HG03175 (cell line): Measurements from ENCODE around the gene CDKN1B.

Experiments
- ATAC-seq: cut with Tn5 transposase; IDR thresholded peaks from one replicate; pipeline ENCODE4 v1.9.1; 2021; ENCODE audit warnings: mild to moderate bottlenecking, moderate library complexity; ENCODE audit not compliant: unreplicated experiment

The CDKN1B gene

DNA sequence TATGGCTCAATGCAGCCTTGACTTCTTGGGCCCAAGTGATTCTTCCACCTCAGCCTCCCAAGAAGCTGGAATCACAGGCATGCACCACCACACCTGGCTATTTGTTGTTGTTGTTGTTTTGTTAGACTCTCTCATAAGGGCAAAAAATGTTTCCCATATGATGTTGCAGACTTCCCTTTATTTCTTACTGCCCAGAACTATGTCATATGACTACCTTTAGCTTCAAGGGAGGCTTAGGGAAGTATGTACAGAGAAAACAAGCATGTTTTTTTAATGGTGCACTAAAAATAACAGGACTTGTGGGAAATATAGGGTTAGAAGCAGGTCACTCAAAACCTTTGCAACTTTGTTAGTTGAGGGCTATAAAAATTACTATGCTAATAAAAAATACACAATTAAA is 16.9 kb upstream of the CDKN1B start:
- ATAC-seq: no peak

DNA sequence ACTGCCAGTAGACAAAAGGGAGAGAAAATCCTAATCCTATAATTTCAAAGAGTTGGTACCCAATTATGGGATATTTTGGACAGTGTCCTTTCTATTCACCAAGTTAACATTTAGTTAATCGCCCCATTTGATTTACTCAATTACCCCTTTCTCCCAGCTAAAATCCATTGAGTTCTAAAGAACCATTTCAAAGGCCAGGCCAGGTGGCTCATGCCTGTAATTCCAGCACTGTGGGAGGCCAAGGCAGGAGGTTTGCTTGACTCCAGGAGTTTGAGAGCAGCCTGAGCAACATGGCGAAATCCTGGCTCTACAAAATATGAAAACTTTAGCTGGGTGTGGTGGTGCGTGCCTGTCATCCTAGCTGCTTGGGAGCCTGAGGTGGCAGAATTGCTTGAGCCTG is 15.7 kb upstream of the CDKN1B start:
- no peak for ATAC-seq

DNA sequence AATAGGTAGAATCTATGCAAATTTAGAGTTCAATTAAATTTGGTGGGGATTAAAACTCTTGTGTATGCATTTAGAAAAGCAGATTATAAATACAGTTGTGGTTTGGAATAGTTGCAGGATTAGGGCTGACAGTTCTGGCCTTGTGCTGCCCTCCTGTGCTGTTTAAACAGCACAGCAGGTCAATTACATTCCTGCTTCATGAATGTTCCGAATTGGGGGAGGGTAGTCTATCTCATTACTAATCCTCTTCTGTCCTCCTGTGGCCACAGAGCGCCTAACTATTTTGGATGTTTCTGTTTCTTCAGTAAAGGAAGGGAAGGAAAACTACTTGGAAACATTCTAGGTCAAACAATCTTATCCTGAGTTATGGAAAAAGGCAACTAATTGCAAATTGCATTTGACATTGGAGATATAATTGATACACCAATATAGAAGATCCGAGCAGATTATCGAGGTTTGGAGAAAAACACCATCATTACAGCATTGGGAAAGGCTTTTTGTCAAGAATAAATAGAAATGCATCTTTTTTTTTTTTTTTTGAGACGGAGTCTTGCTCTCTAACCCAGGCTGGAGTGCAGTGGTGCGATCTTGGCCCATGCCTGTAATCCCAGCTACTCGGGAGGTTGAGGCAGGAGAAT is 12.5 kb upstream of the CDKN1B start:
- ATAC-seq: peak; percentile 73

DNA sequence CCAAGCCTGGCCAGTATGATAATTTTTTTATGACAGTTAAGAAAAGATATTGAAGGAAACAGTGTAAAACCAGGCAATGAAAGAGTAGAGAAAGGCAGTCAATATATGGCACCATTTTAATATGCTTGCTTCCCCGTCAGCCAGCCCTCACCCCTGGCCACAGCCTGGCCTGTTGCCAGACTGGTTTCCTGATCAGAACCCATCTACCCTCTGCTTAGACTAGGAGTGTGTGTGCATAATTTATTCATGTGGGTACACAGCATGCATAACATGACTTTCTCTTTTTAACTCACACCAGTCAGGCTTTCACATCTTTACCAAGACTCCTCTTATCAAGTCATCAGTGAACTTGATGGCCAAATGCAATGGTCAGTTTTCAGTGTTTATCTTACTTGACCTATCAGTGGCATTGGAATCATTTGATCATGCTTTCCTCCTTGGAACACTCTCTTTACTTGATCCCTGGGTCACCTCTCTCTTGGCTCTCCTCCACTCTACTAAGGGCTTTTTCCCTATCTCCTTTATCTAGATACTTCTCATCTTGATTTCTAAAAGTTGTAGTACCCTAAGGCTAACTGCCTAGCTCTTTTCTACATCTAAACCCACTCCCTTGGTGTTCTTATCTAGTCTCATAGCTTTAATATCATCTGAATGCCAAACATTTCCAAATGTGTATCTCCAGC is 11.2 kb upstream of the CDKN1B start:
- no peak for ATAC-seq

DNA sequence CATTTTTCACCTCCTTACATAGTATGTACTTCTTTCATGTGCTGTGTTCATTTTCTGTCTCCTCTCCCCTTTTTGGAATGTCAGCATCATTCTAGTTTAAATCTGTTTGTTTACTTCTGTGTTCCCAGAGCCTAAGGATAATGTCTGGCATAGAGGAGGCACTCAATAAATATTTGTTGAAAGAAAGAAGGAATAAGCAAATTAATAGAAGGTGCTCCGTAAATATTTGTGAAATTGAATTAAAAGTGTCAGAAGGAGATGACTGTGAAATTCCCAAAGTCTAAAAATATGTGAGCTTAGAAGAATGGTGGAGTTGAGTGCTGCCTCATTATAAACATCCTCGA is 3.3 kb upstream of the CDKN1B start:
- ATAC-seq: no peak

DNA sequence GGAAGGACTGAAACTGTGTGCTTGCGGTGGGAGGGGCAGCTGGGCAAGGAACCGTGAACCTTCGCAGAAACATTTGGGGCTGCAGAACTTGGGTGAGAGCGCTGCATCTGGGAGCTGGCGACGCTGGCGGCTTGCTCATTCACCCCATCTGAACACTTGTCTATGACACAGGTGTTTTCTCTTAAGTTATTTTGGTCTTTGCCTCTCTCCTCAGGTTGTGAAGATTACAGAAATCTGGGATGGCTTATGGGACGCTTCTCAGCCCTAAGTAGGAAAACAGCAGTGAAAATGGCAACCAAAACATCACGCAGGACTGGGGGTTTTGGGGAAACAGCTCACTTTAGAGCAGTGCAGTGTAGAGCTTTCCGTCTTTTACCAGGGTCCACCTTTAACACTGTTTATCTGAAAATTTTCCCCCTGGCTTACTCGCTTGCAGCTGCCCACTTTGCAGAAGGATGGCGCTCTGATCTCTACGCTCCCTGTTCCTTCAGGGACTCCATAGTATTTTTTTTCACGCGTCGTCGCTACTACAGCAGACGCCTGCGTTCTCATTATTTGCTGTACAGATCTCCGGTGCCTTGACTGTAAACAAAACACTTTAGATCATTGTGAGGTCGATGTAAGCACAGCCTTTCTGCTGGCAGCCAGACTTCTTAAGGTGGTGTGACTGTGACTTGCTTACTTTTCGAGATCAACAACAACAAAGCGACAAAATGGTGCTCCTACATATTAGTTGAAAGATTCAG is 2.7 kb upstream of the CDKN1B start:
- peak; percentile 16 for ATAC-seq

DNA sequence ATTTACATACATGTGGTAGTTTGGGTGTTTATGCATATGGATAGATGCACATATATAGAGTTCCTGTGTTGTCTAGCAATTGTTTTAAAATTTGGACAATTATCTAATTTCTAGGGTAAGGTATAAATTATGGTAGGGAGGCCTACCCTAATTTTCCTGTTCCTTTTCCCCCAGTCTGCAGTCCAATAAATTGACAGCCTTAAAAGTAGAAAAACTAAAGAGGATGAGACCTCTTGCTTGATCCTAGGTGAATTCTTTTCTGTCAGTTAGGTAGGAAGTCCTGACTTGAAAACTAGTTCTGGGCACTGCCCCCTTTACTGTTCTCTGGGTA is 2.1 kb upstream of the CDKN1B start:
- ATAC-seq: no peak

DNA sequence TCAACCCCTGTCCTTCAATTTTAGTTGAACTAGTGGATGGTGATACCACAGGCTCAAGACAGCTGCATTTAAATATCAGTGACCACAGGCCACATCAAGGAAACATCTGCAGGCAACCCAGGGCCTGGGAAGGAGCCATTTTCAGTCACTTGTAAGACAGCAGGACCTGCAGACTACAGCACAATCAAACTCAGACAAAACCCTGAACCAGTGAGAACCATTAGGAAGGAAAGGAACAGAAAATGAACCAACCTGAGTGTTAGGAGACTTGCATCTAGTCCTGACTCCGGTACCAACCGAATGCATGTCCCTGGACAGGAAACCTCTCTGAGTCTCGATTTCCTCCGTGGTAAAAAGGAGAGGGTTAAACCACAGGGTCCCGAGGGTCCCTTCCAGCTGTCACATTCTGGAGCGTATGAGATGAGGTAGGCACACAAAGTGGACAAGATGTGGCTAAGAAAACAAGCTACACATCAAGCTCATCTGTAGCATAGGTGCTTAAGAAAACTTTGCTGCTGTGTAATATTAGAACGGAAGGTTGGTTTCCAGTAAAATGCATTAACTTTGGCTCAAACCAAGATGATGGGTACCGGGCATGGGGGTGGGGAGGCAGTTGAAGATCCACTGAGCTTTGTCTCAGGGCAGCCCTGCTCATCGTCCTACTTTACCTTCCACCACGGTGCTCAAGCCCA is 1.6 kb upstream of the CDKN1B start:
- peak; percentile 40 for ATAC-seq

DNA sequence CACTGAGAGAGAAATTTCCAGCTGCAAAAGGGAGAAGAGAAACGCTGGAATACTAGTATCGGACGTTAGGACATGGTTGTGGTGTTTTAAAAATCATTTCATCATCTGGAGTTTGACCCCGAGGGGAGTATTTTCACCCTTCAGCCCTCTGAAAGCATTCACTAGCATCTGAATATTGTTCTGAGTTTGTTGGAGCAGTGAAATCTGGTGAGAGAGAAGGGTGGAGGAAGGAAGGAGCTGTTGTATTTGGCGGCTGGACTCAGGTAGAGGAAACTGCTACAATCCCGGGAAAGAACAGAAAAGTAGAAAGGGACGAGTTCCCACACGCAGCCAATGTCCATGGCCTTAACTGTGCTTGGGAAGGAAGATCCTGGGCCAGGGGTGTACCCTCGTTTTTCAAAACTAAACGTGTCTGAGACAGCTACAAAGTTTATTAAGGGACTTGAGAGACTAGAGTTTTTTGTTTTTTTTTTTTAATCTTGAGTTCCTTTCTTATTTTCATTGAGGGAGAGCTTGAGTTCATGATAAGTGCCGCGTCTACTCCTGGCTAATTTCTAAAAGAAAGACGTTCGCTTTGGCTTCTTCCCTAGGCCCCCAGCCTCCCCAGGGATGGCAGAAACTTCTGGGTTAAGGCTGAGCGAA is 896 bp upstream of the CDKN1B start:
- ATAC-seq: no peak

DNA sequence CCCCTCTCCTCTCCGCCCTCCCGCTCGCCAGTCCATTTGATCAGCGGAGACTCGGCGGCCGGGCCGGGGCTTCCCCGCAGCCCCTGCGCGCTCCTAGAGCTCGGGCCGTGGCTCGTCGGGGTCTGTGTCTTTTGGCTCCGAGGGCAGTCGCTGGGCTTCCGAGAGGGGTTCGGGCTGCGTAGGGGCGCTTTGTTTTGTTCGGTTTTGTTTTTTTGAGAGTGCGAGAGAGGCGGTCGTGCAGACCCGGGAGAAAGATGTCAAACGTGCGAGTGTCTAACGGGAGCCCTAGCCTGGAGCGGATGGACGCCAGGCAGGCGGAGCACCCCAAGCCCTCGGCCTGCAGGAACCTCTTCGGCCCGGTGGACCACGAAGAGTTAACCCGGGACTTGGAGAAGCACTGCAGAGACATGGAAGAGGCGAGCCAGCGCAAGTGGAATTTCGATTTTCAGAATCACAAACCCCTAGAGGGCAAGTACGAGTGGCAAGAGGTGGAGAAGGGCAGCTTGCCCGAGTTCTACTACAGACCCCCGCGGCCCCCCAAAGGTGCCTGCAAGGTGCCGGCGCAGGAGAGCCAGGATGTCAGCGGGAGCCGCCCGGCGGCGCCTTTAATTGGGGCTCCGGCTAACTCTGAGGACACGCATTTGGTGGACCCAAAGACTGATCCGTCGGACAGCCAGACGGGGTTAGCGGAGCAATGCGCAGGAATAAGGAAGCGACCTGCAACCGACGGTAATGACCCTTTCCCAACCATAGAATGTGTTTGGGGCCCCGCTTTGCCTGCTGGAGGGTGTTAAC is 615 bp downstream of the CDKN1B start:
- peak; percentile 7 for ATAC-seq

DNA sequence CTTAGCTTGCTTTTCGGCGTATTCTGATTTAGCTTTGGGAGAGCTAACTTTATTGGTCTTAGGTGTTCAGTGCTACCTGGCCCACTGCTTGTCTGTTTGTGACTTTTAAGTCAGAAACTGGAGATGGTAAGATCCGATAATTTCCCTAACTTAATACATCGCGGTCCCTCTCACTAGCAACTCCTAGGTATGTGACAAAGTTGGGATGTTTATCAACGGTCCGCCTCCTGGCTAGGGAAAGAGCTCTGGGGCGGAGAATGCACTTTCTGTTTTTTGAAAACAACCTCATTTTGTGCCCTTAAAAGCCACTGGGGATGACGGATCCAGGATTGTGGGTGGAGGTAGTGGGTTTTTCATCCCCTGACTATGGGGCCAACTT is 1.2 kb downstream of the CDKN1B start:
- ATAC-seq: no peak

DNA sequence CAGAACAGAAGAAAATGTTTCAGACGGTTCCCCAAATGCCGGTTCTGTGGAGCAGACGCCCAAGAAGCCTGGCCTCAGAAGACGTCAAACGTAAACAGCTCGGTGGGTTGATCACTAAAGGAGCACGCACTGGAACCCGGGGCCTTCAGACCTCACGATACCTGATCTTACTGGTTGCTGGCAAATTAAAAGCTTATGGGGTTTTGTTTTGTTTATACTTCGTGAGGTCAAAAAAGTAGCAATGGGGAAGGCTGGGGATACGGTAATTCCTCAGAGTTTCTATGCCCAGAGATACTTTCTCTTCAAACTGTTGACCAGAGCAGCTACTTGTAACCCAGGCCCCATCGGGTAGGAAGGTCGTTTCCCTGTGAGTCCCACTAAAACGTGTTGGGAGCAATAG is 1.7 kb downstream of the CDKN1B start:
- no peak for ATAC-seq

DNA sequence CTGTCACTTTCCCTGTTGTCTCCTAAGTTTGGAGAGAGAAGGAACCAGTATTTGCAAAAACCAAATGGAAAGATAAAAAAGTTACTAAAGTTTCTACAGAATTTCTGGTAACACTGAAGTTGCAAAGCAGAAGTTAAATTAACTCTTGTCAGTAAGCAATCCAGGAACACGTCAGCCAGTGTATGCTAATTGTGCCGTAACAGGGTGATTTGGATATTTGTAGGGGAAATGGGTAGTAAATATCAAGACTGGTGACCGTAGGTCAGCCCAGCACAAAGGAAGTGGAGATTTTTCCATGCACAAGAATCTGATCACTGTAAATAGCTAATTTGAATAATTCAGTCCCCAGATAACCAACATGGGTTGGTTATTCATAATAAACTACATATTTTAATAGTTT is 2.3 kb downstream of the CDKN1B start:
- no peak for ATAC-seq

DNA sequence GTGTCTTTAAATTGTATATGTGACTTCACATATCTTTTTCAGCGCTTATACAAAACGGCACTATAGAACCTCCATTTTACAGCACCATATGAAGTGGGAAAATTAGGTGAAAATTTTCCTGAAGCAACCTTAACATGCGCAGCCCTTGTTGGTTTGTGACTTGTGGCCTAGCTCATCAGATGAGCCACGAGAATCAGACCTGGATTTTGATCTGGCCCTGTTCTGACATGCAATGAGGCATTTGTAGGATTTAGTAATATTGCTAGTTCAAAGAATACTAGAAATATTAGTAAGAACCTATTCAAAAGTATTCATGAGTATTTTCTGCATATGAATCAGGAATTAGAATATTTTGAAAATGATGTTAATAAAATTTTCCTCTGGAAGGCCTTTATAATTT is 2.9 kb downstream of the CDKN1B start:
- no peak for ATAC-seq

DNA sequence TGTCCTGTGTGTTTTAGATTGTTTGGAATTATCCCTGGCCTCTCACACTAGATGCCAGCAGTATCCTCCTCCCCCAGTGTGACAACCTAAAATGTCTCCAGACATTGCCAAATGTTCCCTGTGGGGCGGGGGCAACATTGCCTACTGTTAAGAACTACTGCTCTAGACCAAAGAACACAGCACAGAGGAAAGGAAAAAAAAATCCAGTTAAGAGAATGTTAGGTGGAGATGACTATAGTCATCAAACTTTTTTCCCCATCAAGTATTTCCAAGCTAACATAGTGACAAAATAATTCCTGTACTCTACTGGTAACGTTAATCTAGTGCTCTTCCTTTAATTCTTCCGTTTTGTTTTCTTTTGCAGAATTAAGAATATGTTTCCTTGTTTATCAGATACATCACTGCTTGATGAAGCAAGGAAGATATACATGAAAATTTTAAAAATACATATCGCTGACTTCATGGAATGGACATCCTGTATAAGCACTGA is 3.5 kb downstream of the CDKN1B start:
- ATAC-seq: no peak

DNA sequence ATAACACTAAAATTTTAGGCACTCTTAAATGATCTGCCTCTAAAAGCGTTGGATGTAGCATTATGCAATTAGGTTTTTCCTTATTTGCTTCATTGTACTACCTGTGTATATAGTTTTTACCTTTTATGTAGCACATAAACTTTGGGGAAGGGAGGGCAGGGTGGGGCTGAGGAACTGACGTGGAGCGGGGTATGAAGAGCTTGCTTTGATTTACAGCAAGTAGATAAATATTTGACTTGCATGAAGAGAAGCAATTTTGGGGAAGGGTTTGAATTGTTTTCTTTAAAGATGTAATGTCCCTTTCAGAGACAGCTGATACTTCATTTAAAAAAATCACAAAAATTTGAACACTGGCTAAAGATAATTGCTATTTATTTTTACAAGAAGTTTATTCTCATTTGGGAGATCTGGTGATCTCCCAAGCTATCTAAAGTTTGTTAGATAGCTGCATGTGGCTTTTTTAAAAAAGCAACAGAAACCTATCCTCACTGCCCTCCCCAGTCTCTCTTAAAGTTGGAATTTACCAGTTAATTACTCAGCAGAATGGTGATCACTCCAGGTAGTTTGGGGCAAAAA is 4.1 kb downstream of the CDKN1B start:
- no peak for ATAC-seq

DNA sequence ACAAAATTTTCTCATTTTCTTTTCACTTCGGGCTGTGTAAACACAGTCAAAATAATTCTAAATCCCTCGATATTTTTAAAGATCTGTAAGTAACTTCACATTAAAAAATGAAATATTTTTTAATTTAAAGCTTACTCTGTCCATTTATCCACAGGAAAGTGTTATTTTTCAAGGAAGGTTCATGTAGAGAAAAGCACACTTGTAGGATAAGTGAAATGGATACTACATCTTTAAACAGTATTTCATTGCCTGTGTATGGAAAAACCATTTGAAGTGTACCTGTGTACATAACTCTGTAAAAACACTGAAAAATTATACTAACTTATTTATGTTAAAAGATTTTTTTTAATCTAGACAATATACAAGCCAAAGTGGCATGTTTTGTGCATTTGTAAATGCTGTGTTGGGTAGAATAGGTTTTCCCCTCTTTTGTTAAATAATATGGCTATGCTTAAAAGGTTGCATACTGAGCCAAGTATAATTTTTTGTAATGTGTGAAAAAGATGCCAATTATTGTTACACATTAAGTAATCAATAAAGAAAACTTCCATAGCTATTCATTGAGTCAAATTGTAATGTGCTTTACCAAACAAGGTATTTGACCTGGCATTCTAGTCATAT is 4.8 kb downstream of the CDKN1B start:
- ATAC-seq: no peak

DNA sequence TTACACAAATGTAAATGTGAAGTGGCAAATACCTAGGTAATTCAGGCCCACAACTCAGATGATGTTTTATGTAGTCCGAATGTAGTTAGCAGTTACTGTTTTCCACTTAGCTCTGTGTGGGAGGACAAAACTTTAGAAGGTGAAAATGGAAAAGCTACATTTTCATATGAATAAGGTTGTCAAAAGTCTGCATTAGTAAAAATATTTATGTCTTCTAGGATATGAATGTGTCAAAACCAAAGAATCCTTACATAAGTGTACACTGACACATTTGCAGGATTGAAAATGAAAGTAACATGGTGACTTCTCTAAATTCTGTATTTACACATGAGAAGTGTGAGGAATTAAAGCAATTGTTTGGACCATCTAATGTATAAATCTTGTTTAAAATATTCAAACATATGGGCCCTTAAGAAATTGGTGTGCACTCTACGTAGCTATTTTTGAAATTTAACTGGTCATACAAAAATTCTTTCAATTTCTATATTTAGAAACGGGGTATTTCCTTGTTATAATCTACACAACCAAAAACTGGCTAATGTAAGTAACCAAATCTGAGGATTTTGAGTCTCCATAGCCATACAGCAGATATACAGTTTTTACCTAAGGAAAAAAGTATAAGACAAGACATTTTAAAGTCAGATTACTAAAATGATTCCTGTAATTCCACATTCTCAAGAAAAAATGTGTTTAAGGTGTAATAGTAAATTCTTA is 5.4 kb downstream of the CDKN1B start:
- ATAC-seq: no peak

DNA sequence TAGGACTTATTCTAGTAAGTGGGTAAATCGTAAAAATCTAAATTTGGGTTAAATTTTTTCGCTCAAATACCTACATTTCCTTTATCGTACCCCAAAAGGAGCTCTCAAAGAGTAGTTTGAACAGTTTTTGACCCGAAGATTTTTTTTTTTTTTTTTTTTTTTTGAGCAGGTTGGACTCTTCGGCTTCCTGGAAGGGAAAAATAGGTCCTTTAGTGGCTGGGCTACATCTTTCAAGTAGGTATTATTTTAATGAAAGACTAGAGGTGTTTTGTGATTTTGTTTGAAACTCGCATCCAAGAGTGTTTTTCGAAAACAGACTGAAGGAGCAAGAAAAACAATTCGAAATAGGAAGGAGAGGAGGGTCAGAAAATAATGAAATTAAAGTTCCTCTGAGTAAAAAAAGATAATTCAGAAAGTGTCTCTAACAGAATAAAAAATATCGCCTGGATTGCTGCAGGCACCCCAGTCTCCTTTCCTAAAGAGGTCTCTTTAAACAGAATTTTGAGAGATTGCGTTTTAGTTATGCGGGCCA is 6.0 kb downstream of the CDKN1B start:
- ATAC-seq: no peak
